Embryonic facial prominence (tissue), 1 donor: ENCODE data around the gene R3HDM2.
A peak's percentile ranks its signal among the peaks of the same experiment; 100 is the strongest.

ENCODE experiments used
- DNase-seq: peaks from one replicate; pipeline ENCODE4 v3.0.0-alpha.2; 2016; ENCODE audit errors: extremely low spot score

Gene R3HDM2

GRCh38 chr12:57216921-57217879, 213.6 kb downstream of the R3HDM2 start:
- no peak for DNase-seq

- no peak for DNase-seq
Measured at GRCh38 chr12:57216014-57216911, 214.6 kb downstream of the R3HDM2 start, which contains the start of gene NXPH4. Gene NXPH4 (plus strand): TSS chr12:57216794. CDS start chr12:57216970, 176 bp downstream.

DNA sequence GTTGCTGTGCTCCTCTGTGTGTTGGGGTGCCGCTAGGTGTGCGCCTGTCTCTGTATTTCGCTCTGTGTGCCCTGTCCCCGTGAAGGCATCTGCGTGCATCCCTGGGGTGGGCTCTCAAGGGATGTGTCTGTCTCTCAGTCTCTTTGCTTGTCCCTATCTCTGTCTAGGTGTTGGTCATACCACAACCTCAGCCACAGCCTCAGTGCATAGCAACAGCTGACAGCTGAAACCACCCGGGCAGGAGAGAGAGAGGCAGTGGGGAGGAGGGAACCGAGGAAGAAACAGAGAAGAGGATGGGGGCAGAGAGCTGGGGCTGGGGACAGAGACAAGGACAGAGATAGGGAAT, 215.2 kb downstream of the R3HDM2 start:
- no peak for DNase-seq

- no peak for DNase-seq
Measured at GRCh38 chr12:57215065-57215464, 215.8 kb downstream of the R3HDM2 start.

DNA sequence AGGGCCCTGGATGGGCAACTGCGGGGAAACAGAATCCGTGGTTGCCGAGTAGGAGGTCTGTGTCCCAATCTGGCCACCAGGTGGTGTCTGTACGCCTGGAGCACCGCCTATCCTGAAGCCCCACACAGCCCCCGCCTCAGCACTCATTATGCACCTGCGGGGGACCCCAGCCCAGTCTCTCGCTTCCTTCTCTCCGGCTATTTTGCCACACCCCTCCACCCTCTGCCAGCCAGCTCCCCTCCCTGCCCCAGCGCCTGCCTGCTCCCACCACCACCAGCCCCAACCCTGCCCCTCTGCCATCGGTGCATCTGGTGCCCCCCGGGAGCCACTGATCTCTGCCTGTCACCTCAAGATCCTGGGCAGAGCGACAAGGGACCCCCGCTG, 216.5 kb downstream of the R3HDM2 start:
- no peak for DNase-seq

GRCh38 chr12:57213763-57214397, 217.0 kb downstream of the R3HDM2 start:
- no peak for DNase-seq

DNA sequence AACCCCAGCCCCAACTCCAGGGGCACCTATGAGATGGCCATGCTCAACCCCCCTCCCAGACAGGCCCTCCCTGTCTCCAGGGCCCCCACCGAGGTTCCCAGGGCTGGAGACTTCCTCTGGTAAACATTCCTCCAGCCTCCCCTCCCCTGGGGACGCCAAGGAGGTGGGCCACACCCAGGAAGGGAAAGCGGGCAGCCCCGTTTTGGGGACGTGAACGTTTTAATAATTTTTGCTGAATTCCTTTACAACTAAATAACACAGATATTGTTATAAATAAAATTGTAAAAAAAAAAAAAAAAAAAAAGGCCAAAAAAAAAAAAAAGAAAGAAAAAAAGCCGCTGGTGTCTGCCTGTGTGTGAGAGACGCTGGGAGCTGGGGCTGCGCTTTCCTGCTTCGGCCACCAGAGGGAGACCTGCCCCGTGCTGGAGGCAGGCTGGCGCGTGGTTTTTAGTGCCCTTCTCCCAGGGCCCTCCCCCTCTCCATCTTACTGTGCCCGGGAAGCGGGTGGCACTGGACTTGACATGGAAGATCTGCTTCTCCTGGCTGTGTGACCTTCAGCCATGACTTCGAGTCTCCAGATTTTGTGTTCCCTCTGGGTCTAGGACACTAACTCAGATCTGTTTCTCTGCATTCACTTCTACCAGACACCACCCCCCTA, 217.7 kb downstream of the R3HDM2 start:
- DNase-seq: peak; percentile 77

DNA sequence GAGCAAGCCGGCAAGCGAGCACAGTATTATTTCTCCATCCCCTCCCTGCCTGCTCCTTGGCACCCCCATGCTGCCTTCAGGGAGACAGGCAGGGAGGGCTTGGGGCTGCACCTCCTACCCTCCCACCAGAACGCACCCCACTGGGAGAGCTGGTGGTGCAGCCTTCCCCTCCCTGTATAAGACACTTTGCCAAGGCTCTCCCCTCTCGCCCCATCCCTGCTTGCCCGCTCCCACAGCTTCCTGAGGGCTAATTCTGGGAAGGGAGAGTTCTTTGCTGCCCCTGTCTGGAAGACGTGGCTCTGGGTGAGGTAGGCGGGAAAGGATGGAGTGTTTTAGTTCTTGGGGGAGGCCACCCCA, 218.2 kb downstream of the R3HDM2 start:
- DNase-seq: no peak

DNA sequence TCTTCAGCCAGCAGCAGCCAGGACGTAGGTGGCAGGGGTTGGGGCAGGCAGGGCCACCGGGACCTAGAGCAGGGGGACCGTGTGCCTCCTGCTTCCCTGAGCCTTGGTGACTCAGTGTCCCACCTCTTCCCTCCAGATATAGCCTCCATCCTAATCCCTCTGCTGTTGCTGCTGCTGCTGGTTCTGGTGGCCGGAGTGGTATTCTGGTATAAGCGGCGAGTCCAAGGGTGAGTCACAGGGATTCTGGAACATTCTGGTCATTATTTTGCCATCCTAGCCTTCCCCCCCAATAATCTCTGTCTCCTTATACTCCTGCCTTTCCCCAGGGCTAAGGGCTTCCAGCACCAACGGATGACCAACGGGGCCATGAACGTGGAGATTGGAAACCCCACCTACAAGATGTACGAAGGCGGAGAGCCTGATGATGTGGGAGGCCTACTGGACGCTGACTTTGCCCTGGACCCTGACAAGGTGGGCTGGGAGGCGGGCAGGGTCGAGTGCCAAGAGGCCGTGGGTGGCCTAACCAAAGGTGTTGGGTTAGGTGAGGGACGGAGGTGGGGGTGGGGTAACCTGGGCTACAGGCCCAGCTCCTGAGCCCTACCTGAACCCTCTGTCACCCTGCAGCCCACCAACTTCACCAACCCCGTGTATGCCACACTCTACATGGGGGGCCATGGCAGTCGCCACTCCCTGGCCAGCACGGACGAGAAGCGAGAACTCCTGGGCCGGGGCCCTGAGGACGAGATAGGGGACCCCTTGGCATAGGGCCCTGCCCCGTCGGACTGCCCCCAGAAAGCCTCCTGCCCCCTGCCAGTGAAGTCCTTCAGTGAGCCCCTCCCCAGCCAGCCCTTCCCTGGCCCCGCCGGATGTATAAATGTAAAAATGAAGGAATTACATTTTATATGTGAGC, 218.8 kb downstream of the R3HDM2 start:
- no peak for DNase-seq

DNA sequence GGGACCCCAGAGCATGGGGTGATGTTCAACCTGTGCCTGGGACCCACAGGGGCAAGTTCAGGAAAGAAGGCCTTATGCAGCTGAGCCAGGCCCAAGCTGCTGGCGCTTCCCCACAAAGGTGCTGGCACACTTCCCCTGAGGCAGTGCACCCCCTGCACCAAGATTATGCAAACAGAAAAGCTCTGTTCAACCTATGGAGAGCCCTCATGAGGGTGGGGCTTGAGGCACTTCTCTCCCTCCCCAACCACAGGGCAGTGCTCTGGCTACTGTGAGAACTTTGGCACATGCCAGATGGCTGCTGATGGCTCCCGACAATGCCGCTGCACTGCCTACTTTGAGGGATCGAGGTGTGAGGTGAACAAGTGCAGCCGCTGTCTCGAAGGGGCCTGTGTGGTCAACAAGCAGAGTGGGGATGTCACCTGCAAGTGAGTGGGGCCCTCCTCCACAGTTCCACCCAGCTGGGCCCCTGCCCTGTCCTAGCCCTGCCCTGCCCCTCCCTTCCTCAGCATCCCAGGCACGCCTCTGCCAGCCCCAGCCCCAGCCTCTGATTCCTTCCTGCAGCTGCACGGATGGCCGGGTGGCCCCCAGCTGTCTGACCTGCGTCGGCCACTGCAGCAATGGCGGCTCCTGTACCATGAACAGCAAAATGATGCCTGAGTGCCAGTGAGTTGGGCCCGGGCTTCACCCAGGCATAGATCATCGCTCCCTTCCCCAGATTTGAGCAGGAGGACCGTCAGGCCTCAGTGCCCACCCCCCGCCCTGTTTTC, 219.7 kb downstream of the R3HDM2 start:
- no peak for DNase-seq

DNA sequence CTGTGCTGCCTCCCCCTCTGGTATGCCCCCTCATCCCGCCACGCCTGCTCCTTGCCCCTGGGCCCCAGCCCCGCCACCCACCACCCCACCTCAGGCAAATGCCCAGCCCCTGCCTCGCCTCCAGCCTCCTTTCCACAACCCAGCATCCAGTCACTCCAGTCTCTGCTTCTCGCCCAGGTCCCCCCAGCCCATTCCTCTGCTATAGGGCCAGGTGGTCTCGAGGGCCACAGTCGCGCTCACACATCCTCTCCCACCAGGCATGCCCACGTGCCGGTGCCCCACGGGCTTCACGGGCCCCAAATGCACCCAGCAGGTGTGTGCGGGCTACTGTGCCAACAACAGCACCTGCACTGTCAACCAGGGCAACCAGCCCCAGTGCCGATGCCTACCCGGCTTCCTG, 220.4 kb downstream of the R3HDM2 start:
- DNase-seq: no peak

- no peak for DNase-seq
Measured at GRCh38 chr12:57209916-57210315, 220.9 kb downstream of the R3HDM2 start.

DNA sequence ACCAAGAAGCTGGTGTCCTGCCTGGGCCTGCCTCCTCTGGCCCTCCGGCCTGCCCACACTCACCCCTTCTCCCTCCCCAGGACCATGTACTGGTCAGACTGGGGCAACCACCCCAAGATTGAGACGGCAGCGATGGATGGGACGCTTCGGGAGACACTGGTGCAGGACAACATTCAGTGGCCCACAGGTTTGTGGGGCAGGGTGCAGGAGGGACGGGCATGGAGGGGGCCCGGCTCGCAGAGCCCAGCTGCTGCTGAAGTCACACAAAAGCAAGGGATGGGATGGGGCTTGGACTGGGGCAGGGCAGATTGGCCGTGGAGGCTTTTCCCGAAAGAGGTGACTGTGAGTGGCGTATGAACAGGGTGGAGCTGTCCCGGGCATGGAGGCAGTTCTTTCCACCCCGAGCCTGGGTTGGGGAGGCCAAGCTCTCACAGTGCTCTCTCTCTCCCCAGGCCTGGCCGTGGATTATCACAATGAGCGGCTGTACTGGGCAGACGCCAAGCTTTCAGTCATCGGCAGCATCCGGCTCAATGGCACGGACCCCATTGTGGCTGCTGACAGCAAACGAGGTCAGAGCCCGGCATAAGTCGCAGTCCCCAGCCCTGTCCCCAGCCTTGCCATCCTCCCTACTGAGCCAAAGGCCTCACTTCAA, 222.1 kb downstream of the R3HDM2 start:
- DNase-seq: no peak

- no peak for DNase-seq
Measured at GRCh38 chr12:57207731-57208630, 222.9 kb downstream of the R3HDM2 start.

GRCh38 chr12:57205931-57206330, 224.9 kb downstream of the R3HDM2 start:
- DNase-seq: no peak

DNA sequence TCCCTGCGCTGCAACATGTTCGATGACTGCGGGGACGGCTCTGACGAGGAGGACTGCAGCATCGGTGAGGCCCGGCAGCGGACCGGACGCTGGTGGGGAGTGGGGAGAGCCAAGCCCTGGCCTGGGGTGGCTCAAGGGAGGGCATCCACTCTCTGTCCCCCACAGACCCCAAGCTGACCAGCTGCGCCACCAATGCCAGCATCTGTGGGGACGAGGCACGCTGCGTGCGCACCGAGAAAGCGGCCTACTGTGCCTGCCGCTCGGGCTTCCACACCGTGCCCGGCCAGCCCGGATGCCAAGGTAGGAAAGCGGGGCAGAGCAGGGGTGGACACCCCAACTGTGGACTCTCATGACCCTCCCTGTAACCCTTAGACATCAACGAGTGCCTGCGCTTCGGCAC, 225.7 kb downstream of the R3HDM2 start:
- DNase-seq: no peak

- no peak for DNase-seq
Measured at GRCh38 chr12:57204454-57204853, 226.4 kb downstream of the R3HDM2 start.

DNA sequence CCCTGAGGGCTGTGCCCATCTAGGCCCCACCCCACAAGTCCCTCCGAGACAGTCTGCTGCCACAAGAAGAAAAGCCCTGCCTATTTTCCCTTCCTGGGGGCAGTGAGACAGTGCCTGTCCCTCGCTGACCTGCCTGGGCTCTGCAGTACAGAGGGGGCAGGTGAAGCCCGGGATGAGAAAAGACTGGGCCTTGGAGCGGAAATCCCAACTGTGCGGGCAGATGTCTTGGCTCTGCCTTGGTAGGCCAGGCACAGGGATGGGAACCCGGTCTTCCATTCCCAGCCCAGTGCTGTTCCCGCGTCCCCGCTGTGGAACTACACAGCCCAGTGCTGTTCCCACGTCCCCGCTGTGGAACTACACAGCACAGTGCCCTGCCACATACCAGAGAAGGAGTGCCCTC, 227.1 kb downstream of the R3HDM2 start:
- no peak for DNase-seq
